ENCODE results near the gene APBA1.

APBA1 gene

DNA sequence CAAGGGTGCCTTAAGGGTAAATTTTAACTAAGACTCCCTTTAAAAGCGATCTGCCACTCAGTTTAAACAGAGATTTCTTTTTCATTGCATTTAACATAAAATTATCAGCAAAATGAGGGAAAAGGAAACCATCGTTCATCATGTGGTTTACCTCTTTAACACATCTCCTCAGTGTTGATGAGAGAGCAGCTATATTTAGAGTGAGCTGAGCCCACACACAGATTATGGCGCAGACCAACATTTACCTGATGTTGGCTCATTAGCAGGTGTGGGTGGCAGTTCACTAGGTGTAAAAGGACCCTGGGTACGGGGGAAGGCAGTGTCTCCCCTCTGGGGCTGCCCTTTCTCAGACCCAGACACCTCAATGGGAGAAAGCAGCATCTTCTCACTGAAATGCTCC, 197.3 kb downstream of the APBA1 start:
- DNase-seq (ENCODE audit: low read depth, low spot score): no peak

DNA sequence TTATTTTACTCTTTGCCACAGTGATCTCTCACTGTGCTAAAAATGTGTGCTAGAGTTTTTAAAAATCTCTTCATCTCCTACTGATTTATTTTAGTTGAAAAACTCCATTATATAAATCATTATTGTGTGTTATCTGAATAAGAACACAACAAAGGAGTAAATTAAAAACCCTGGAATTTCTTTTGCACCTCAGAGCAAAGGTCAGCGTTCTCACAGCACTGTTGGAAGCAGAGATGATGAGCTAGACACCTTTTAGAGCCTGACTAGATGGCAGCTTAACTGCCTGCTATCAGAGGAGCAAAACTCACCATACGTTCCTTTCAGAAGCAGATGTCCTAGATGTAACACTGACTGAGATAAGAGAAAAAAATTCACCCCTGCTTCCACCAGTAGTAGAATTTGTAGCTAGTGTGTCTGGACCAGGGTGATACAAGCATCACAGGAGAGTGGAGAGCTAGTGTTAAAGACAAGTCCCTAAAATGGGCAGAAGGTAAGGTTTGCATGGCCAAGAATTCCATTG, 200.0 kb downstream of the APBA1 start:
- DNase-seq (ENCODE audit: low read depth, low spot score): no peak

DNA sequence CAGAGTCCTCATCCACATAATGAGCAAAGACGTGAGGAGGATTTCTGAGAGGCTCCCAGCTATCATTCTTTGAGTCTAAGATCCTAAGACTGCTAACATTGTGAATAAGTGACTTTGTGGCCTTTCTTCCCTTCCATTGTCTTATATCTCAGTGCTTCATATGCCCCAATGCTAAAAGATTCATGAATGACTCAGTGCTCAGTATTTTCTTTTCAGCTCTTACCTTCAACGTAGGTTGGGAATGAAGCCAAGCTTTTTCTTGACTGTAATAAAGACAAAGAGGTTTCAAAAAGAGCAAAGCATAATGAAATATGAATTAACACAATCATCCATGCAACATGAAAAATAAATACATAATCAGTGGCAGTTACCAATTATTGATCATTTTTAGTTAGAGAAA, 200.7 kb downstream of the APBA1 start:
- DNase-seq (ENCODE audit: low read depth, low spot score): no peak

DNA sequence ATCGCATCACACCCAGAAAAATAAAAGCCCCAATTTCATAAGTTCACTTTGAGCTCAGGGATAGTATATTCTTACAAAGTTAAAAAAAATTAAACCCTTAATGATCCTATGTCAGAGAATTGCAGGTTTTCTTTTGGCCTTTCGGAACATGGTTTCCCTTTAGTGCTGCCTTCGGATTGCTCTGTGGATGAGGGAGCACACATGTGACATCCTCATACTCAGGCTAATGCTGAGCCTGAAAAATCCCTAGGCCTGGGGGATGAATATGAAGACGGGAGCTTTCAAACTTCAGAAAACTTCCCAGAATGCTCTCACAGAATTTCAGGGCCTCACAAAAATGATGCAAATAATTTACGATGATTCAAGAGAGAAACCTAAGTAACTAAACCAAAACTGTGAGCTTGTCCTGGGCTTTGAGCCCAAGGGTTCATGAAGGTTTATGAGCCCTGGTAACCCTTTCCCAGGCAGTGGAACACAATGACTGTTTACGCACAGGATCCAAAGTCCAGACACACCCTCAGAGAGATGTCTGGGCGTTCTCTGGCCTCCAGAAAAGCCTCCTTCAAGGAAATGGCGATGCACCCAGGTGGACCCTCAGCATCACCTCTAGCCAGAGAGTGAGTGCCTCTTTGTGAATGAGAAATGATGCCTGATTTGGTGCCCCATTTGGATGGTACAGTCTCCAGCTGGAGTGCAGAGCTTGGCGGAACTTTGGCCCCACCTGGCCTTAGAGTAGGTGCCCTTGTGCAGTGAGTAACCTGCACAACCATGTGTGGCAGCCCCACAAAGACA, 201.8 kb downstream of the APBA1 start:
- DNase-seq (ENCODE audit: low read depth, low spot score): no peak

DNA sequence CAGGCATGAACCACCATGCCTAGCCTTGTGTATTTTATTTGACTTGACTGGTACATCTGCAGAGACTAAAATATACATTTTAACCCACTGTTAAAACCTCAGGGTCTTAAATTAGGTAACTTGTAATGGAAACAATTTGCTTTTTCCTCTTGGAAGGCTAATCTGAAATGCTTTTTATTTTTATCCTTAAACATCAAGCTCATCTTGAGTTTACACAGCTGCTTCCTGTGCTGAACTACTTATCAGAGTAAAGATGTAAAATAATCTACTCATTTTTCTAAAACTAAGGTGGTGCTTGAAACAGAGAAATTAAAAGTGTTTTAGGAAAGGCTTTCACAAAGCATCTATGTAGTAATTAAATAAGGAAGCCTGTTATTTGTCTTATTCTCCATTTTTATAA, 203.0 kb downstream of the APBA1 start:
- no peak for DNase-seq (ENCODE audit: low read depth, low spot score)

DNA sequence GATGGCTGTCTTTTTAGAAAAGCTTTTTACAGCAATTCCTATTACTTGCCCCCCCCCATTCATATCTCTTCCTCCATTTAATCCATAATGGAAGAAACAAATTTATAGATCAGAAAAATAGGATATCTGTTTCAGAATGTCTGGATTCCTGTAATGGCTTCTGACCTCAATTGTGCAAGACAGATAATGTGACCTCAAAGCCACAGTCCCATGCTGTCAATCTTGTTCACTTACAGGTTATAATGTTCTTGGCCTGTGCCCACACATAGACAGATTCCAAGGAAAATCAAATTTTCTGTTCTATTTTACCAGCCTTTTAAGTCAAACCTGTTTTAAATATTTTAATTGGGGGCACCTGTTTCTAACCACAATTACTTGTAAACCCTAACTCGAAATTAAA, 203.8 kb downstream of the APBA1 start:
- no peak for DNase-seq (ENCODE audit: low read depth, low spot score)

DNA sequence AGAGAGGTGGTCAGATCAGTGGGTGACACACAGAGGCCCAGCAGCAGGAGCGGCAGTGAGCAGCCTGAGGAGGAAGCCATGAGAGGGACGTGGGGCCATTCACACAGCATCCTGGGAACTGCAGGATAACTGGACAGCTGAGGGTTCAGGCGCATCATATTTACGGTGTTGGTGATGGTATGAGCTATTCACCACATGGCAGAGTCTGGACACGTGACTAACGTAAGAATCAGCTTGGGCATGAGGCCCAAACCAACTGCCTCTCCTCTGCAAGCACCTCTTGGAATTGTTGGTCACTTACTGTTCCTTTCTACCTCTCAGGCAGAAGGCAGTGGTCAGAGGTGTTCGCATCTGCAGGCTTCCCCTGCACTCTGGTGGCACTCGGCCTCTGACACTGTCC, 206.0 kb downstream of the APBA1 start:
- DNase-seq (ENCODE audit: low read depth, low spot score): no peak

DNA sequence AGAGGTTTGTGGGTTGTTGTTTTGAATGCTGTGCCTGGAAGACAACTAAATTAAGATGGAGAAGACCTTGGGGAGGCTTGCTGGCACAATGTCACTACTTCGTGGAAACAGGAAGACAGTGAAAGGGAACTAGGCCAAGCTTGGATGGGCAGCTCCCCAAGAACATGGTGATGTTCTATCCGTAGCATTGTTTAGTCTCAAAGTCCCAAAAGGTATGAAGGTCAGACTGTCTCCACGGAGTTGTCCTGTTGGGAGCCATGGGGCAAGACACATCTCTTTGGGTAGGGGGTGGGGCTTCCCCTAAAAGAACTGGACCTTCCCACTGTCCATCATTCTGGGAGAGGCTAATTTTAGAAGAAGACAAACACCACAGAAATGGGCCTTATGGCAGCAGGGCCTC, 206.7 kb downstream of the APBA1 start:
- DNase-seq (ENCODE audit: low read depth, low spot score): no peak

DNA sequence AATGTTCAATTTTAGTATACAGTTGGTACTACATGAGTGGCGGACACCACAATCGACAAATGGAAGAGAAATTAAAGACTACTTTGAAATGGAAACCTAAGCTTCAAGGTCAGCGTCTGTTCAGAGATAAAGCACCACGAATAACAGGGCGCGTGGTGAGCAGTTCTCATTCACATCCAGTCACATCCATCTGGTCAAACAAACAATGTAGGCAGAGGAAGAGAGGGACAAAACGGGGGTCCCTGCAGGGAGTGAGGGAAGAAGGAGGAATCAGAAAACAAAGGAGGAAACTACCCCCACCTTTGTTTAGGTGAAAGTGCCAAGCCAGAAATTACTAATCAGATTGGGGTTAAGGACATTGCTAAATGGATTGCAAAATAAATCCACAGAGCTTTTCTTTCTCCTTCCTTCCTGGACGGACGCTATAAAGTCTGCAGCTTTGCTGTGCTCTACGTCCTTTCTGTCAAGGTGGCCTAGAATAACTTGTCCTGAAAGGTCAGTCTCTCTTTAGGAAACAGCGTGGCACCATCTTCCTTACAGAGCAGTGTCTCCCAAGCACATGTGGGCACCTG, 208.6 kb downstream of the APBA1 start:
- no peak for DNase-seq (ENCODE audit: low read depth, low spot score)

DNA sequence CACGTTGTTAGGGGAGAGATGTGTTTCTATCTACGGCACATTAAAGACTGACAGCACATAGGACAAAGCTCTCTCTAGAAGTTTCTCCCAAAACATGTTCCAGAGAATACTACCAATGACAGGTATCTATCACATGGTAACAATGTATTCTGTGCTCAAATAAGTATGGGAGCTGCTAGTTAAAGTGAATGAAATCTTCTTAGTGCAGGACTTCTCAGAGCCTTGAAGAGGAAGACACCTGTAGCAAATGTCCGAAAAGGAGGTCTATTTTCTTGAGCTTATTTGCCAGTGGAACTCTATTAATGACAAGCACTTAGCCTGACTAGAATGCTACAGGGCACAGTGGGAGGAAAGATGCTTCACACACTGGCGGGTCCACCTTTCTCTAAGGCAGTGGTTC, 209.8 kb downstream of the APBA1 start:
- no peak for DNase-seq (ENCODE audit: low read depth, low spot score)

DNA sequence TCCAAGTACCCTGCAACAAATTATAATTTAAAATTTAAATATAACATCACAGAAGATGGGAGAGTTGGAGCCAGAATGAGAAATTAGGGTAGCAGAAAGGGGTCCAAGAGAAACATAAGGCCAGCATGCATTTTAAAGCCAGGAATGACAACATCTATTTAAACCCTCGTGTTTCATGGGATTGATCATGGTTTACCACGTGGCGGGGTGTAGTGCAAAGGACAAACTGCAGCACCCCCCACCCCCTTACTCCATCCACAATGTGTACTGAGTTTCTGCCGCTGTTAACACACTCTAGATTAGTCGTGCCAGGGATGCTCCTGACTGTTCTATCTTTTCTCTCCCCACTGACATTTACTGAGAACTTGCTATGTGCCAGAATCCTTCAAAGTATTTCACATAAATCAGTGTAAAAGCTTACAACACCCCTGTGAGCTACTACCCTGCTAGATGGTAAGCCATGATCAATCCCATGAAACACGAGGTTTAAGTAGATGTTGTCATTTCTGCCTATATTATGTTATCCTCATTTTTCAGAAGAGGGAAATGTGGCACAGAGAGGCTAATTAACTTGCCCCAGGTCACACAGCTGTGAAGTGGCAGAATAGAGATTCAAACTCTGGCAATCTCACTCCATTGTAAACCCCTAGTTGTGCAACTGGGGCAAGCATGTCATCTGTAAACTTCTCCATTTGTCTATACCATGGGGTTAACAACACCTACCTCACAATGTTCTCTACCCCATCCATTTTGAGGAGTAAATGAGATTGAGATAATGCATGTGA, 210.9 kb downstream of the APBA1 start:
- no peak for DNase-seq (ENCODE audit: low read depth, low spot score)

DNA sequence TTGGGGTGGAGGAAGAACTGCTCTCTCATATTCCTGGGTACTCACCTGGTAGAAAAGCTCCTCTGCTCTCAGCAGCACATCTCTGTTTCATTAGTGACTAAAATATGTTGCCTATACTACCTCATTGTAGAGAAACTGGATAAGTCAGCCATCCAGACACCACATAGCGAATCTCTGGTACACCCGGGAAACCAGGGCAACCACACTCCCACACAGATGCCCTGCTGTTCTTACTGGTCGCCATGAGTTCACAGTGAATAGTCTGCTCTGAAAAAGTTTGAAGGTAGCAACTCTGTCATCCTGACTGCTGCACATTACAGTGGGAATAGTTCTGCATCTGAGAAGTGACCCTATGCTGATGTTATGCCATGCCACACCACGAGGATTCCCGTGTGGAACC, 212.2 kb downstream of the APBA1 start:
- DNase-seq (ENCODE audit: low read depth, low spot score): no peak

DNA sequence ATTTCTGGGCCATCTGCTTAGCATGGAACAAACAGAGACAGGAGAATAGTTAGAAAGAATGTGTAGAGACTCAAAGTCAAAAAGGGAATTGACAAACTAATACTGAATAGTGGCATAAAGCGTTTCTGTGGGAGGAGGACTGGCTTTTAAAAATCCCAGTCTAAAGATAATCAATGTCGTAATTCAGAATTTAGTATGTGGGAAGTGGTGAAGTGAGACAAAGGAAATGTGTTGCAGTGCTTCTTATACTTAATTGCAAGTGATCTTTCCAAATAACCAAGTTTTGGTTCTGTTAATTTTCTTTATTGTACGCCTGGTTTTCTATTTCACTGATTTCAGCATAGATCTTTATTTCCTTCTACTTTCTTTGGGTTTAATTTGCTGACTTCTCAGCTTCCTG, 214.0 kb downstream of the APBA1 start:
- DNase-seq (ENCODE audit: low read depth, low spot score): no peak

DNA sequence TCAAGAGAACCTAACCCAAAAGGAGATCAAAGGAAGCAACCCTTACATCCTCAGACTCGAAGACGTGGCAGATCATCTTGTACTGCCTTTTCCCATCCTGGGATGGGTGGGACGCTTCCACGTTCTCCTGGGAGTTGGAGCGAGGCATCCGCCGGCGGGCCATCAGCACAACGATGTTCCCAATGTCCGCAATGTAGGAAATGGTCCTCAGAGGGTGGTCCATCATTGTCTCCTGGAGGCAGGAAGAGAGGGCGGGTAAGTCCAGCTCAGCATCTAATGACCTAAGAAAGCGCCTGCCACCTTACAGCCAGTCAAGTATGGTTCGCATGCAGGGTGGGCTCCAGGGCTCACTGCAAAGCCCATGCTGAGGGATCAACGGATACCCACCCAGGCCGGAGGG, 216.0 kb downstream of the APBA1 start:
- DNase-seq (ENCODE audit: low read depth, low spot score): no peak

DNA sequence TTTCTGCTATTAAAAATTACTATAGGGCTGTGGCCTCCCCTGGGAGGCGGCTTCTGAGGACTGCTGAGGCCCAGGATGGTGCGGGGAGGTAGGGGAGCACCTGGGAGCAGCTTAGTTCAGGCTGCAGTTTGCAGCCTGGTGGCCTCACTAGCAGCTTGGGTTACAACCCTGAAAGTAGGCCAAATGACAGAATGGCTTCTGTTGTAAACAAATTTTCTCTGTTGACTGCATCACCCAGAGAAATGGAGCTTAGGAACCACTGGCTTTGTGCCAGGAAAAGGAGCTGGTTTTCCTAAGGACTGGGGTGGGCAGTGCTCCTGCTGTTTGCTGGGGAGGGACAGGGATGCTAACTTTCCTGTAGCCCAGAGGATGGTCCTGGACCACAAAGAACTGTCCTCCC, 216.9 kb downstream of the APBA1 start:
- DNase-seq (ENCODE audit: low read depth, low spot score): no peak

DNA sequence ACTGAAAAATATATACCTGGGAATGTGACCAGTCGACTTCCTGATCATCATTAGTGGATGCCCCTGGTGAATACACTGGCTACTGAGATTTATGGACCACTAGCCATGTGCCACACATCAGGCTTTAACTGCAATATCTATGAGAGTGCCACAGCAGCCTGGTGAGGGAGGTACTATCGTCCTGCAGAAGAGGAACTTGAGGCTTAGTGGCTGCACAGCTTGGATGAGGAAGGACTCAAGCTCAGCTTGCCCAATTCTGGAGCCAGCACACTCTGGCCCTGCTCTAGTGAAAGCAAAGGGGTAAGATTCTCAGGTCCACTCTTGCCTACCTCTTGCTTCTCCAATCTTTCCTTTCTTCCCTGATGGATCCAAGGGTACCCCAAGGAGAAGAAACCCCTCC, 217.8 kb downstream of the APBA1 start:
- no peak for DNase-seq (ENCODE audit: low read depth, low spot score)

DNA sequence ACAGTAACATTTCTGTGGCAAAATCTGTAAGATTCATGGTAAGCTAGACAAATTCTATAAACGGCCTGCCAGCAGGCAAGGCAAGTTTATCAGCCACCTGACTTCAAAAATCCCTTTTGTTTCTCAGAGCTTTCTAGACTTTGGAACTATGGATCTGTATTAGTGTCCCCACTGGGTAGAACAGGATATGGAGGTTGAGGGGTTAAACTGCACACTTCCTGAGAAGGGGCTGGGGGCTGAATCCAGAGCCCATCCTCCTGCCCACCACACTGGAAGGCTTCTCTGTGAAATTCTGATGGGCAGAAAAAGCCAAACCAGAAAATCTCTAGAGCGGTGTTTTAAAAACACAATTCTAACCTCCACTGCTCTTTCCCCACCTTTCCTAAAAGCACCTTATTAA, 218.4 kb downstream of the APBA1 start:
- no peak for DNase-seq (ENCODE audit: low read depth, low spot score)

DNA sequence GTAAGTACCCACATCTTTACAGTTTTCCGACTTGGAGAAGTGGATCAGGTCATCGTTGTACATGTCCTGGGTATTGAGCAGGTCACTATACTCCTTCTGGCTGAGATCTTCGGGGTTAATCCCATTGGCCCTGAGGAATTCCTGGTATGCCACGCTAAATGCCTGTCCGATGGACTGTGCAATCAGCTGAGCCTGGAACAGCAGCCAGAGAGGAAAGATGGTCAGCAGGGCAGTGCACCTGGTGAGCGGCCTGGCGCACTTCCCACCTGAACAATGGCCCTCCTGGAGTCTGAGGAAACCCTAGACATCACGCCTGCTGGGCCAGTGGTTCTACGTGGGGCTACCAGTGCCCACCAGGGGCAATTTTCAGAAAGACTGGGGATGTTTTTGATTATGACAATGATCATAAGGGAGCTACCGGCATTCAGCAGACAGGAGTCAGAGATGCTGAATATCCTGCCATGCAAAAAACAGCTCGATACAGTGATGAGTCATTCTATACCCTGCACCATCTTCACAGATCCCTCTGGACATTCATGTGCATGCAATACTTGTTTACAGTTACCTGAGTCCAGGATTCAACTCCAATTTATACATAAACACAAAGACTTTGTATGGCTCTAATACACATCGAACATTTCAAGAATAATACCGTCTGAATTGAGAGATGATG, 219.9 kb downstream of the APBA1 start:
- no peak for DNase-seq (ENCODE audit: low read depth, low spot score)

DNA sequence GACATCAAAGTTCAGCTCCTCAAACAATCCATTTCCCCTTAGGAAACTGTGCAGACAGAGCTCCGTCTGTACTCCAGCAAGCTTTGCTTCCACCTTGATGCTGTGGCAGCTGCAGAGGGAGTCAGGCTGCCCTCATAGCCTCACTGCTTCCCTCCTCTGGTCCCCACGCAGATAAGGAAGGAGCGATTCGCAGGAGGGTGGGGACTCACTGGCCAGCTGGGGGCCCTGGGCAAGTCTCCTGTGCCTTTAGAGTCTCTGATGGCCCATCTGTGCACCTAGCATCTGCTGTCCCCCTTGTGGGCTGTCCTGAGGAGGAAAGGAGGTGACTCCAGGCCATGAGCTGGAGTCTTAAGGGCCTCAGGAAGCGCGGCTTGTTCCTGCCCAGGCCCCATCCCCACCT, 225.7 kb downstream of the APBA1 start:
- DNase-seq (ENCODE audit: low read depth, low spot score): no peak

DNA sequence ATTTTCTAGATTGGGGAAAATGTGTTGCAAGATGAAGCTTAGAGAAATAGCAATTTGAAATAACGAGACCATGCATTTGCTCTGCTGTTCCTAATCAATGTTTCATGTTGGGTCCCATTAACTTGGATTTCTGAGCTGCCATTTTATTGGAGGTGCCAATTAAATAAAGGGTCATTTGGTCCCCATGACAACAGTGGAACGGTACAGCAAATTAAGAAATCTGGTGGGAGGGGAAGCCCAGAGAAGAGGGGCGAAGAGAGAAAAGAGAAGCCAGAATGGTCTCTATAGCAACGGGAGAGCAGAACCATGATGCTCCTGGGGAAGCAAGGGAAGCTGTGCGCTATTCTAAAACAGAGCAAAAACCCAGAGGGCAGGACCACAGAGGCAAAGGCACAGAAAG, 226.9 kb downstream of the APBA1 start:
- DNase-seq (ENCODE audit: low read depth, low spot score): no peak

DNA sequence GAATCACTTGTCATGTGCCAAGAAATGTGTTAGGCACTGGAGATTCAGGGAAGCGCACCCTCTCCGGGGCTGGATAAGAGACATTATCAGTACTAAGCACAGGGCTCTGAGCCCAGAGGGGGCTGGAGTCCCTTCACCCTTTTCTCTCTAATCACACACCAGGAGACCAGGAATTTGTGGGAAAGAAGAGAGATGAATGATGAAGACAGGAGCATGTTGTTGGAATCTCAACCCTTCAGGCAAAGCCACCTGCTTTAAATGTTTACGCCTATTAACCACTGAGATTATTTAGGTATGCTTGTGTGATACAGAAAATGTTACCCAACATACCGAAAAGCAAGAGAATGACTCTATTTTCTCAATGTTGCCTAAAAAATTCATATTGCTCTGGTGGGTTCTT, 227.4 kb downstream of the APBA1 start:
- no peak for DNase-seq (ENCODE audit: low read depth, low spot score)

DNA sequence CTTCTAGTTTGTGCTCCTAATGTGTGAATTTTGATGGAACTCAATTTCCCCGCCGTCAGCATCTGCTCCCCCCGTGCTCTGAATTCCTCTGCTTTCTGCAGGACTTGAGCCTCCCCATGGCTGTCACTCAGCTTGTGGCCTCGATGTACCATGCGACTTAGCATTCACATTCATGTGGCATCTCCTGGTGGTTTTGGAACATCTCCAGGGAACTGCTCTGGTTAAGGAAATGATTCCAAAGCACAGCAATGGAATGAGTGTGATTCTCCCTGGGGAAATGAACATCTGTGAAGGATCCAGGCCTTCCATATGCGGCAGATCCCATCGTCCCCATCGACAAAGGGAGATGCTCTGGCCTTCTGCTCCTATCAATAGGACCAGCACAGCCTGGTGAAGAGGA, 228.2 kb downstream of the APBA1 start:
- DNase-seq (ENCODE audit: low read depth, low spot score): no peak

All from brain pericyte (primary cell).